HepG2 (cell line): ENCODE data around the gene LYST. TPM values are rescaled to one million over a fixed set of nuclear protein-coding genes. Genes with fewer than 3 reads are reported as not detected.

Experiments
- AKAP8 ChIP-seq: sonication (generic); formaldehyde crosslinking; IDR thresholded peaks from 2 replicates; pipeline ENCODE4 v1.5.1; 2020; ENCODE audit warnings: mild to moderate bottlenecking, missing genetic modification reagents
- EHMT2 ChIP-seq: fragments of 200-600 bp; sonication (generic); IDR thresholded peaks from 2 replicates; pipeline ENCODE4 v1.7.0; 2017; ENCODE audit warnings: antibody characterized with exemption, low read depth, low read length, borderline replicate concordance
- HDAC6 ChIP-seq: fragments of 200-600 bp; sonication (generic); IDR thresholded peaks from 2 replicates; pipeline ENCODE4 v1.7.0; 2017; ENCODE audit warnings: mild to moderate bottlenecking, antibody characterized with exemption, low read length, low read depth
- RAD21 ChIP-seq: fragments of 450-650 bp; formaldehyde crosslinking; IDR thresholded peaks from 2 replicates; pipeline ENCODE4 v1.5.0; 2020; ENCODE audit warnings: mild to moderate bottlenecking
- SAP130 ChIP-seq: IDR thresholded peaks from 2 replicates; pipeline ENCODE4 v1.6.1; 2016; ENCODE audit warnings: low read depth
- SP5 ChIP-seq: IDR thresholded peaks from 2 replicates; pipeline ENCODE4 v1.6.1; 2016; ENCODE audit warnings: low read depth, borderline replicate concordance
- TAF15 ChIP-seq: fragments of 200-400 bp; formaldehyde crosslinking; IDR thresholded peaks from one replicate; pipeline ENCODE4 v1.6.1; 2018; ENCODE audit warnings: mild to moderate bottlenecking, low read depth, low read length; ENCODE audit not compliant: poor library complexity, severe bottlenecking
- ZBTB20 ChIP-seq: sonication (generic); formaldehyde crosslinking; IDR thresholded peaks from 2 replicates; pipeline ENCODE4 v1.8.1; 2023; ENCODE audit warnings: missing genetic modification reagents, low read depth, mild to moderate bottlenecking, borderline replicate concordance
- ZNF296 ChIP-seq: sonication (generic); formaldehyde crosslinking; conservative IDR thresholded peaks from 2 replicates; pipeline ENCODE4 v1.5.0; 2020; ENCODE audit warnings: mild to moderate bottlenecking, missing genetic modification reagents
- ZNF501 ChIP-seq: sonication (generic); formaldehyde crosslinking; IDR thresholded peaks from 2 replicates; pipeline ENCODE4 v1.5.1; 2020; ENCODE audit warnings: mild to moderate bottlenecking, moderate library complexity, missing genetic modification reagents
- ZNF614 ChIP-seq: IDR thresholded peaks from 2 replicates; pipeline ENCODE4 v1.6.1; 2018; ENCODE audit warnings: missing biosample characterization, missing genetic modification reagents, inconsistent platforms, borderline replicate concordance
- ZNF619 ChIP-seq: sonication (generic); formaldehyde crosslinking; IDR thresholded peaks from 2 replicates; pipeline ENCODE4 v1.4.0; 2020; ENCODE audit warnings: mild to moderate bottlenecking, missing genetic modification reagents
- polyA plus RNA-seq, 8 experiments: library from polyadenylated mRNA; depleted of rRNA in 3 of 8; stranded (reverse) in 7 of 8; unstranded in 1 of 8; fragments of >200 nt; fragmentation: Illumina TruSeq in 4 of 8; extraction: Trizol in 4 of 8; gene quantifications; 2 replicates each; pipeline versions ENCODE4 v1.2.1 to v1.2.3, GENCODE V29; 2011 to 2016; ENCODE audit warnings: low read depth in 4 of 8, missing spikeins in 1 of 8, mixed read lengths in 1 of 8; ENCODE audit not compliant: insufficient read depth in 1 of 8
- total RNA-seq, 5 experiments: library from RNA; depleted of rRNA; stranded (reverse); fragments of >200 nt; fragmentation: Illumina TruSeq; extraction: Trizol; gene quantifications; 2 replicates each; pipeline ENCODE4 v1.2.3, GENCODE V29; 2016; ENCODE audit warnings: low read depth in 1 of 5
- TF ChIP-seq, protein P1 (sequence below): sonication (generic); formaldehyde crosslinking; IDR thresholded peaks from 2 replicates; pipeline ENCODE4 v1.4.0; 2020; ENCODE audit warnings: missing genetic modification reagents, mild to moderate bottlenecking, borderline replicate concordance
- TF ChIP-seq, protein P2 (sequence below): sonication (generic); formaldehyde crosslinking; IDR thresholded peaks from 2 replicates; pipeline ENCODE4 v1.4.0; 2020; ENCODE audit warnings: mild to moderate bottlenecking, missing genetic modification reagents
- TF ChIP-seq, protein P3 (sequence below): sonication (generic); formaldehyde crosslinking; IDR thresholded peaks from 2 replicates; pipeline ENCODE4 v1.5.0; 2020; ENCODE audit warnings: mild to moderate bottlenecking, missing genetic modification reagents
- TF ChIP-seq, protein P4 (sequence below): sonication (generic); formaldehyde crosslinking; IDR thresholded peaks from 2 replicates; pipeline ENCODE4 v1.4.0; 2020; ENCODE audit warnings: mild to moderate bottlenecking, low read depth, missing genetic modification reagents

Gene LYST
- total and polyA plus RNA-seq, 2 of the 13 experiments (the other 11 are each of a cell fraction or from before 2014, with no cell fraction given), result 0.91 to 2.5 TPM

DNA sequence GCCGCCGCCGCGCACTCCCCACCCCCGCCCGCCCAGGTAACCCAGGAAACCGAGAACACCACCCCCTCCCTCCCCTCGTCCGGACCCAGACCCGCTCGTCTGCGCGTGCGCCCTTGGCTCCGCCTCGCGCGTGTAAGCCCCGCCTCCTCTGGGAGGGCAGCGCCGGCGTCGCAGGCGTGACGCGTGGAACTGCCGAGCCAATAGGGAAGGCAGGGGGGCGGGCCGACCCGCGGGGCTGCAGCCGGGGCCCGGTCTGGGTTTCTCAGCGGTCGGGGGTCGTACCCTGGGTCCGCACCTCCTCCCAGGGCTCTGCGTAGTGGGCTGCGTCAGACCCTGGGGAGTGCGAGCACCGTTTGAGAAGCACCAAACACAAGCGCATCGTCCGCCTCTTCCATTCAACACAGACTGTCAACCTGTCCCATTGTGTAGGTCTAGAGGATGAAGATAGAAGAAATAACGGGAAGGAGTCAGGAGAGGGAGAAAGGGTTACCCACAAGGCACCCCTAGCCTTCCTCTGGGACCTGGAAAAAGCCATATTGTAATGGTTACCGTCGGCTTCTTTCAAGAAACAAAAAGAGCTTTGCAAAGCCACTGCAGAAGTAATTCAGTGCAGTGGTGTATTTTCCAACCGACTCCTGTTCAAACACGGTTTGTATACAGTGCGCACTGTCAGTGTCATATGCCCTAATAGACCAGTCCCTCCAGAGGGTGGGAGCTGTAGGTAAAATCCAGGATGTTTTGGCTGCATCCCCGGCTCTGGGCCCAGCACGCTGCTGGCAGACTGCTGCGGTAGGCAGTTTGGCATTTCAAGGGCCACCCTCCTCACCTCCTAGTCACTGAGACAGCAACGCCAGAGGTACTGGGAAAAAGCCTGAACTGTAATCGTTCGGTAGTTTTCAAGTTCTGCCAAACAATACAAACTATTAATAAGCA lies 473 bp upstream of the LYST start (continued):
- TF ChIP-seq, protein P1, sequence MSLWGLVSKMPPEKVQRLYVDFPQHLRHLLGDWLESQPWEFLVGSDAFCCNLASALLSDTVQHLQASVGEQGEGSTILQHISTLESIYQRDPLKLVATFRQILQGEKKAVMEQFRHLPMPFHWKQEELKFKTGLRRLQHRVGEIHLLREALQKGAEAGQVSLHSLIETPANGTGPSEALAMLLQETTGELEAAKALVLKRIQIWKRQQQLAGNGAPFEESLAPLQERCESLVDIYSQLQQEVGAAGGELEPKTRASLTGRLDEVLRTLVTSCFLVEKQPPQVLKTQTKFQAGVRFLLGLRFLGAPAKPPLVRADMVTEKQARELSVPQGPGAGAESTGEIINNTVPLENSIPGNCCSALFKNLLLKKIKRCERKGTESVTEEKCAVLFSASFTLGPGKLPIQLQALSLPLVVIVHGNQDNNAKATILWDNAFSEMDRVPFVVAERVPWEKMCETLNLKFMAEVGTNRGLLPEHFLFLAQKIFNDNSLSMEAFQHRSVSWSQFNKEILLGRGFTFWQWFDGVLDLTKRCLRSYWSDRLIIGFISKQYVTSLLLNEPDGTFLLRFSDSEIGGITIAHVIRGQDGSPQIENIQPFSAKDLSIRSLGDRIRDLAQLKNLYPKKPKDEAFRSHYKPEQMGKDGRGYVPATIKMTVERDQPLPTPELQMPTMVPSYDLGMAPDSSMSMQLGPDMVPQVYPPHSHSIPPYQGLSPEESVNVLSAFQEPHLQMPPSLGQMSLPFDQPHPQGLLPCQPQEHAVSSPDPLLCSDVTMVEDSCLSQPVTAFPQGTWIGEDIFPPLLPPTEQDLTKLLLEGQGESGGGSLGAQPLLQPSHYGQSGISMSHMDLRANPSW (CRISPR knock-in tag), result no peak
- no peak for TF ChIP-seq RAD21
- TF ChIP-seq, protein P2, sequence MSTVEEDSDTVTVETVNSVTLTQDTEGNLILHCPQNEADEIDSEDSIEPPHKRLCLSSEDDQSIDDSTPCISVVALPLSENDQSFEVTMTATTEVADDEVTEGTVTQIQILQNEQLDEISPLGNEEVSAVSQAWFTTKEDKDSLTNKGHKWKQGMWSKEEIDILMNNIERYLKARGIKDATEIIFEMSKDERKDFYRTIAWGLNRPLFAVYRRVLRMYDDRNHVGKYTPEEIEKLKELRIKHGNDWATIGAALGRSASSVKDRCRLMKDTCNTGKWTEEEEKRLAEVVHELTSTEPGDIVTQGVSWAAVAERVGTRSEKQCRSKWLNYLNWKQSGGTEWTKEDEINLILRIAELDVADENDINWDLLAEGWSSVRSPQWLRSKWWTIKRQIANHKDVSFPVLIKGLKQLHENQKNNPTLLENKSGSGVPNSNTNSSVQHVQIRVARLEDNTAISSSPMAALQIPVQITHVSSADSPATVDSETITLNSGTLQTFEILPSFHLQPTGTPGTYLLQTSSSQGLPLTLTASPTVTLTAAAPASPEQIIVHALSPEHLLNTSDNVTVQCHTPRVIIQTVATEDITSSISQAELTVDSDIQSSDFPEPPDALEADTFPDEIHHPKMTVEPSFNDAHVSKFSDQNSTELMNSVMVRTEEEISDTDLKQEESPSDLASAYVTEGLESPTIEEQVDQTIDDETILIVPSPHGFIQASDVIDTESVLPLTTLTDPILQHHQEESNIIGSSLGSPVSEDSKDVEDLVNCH (CRISPR knock-in tag), result no peak
- no peak for TF ChIP-seq EHMT2
- no peak for TF ChIP-seq ZNF296
- TF ChIP-seq, protein P3, sequence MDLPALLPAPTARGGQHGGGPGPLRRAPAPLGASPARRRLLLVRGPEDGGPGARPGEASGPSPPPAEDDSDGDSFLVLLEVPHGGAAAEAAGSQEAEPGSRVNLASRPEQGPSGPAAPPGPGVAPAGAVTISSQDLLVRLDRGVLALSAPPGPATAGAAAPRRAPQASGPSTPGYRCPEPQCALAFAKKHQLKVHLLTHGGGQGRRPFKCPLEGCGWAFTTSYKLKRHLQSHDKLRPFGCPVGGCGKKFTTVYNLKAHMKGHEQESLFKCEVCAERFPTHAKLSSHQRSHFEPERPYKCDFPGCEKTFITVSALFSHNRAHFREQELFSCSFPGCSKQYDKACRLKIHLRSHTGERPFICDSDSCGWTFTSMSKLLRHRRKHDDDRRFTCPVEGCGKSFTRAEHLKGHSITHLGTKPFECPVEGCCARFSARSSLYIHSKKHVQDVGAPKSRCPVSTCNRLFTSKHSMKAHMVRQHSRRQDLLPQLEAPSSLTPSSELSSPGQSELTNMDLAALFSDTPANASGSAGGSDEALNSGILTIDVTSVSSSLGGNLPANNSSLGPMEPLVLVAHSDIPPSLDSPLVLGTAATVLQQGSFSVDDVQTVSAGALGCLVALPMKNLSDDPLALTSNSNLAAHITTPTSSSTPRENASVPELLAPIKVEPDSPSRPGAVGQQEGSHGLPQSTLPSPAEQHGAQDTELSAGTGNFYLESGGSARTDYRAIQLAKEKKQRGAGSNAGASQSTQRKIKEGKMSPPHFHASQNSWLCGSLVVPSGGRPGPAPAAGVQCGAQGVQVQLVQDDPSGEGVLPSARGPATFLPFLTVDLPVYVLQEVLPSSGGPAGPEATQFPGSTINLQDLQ, result no peak
- 0 out of 2 replicates have a peak, but pooled peaks have one; percentile 15 for TF ChIP-seq ZNF614 (CRISPR knock-in tag)
- peak; percentile 43 for TF ChIP-seq SAP130 (CRISPR knock-in tag)
- TF ChIP-seq ZBTB20, result no peak
- TF ChIP-seq SP5 (CRISPR knock-in tag), result no peak
- TF ChIP-seq AKAP8 (CRISPR knock-in tag), result no peak
- no peak for TF ChIP-seq HDAC6
- no peak for TF ChIP-seq TAF15
- TF ChIP-seq, protein P4, sequence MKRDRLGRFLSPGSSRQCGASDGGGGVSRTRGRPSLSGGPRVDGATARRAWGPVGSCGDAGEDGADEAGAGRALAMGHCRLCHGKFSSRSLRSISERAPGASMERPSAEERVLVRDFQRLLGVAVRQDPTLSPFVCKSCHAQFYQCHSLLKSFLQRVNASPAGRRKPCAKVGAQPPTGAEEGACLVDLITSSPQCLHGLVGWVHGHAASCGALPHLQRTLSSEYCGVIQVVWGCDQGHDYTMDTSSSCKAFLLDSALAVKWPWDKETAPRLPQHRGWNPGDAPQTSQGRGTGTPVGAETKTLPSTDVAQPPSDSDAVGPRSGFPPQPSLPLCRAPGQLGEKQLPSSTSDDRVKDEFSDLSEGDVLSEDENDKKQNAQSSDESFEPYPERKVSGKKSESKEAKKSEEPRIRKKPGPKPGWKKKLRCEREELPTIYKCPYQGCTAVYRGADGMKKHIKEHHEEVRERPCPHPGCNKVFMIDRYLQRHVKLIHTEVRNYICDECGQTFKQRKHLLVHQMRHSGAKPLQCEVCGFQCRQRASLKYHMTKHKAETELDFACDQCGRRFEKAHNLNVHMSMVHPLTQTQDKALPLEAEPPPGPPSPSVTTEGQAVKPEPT (CRISPR knock-in tag), result 0 out of 2 replicates have a peak, but pooled peaks have one; percentile 5
- TF ChIP-seq ZNF501 (CRISPR knock-in tag), result no peak
- no peak for TF ChIP-seq ZNF619 (CRISPR knock-in tag)
